Measurements from ENCODE around the gene S100A3.

DNA sequence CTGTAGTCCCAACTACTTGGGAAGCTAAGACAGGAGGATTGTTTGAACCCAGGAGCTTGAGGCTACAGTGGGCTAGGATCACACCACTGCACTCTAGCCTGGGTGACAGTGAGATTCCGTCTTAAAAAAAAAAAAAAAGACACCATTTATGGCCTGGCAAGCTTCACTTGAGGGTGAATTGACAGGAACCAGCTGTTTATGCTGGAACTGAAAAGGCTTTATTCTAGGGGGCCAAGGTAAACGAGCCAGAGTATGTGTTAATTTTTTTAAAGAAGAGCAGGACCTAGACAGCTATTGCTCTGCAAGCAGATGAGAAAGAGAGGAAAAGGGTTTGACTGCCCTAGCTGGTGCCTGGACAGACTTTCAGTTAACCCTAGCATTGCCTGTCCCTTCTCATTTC is 50.3 kb downstream of the S100A3 start:
- TF ChIP-seq, protein P1, sequence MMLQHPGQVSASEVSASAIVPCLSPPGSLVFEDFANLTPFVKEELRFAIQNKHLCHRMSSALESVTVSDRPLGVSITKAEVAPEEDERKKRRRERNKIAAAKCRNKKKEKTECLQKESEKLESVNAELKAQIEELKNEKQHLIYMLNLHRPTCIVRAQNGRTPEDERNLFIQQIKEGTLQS (IDR thresholded peaks at IDR 0.05): no peak
- TF ChIP-seq, protein P2, sequence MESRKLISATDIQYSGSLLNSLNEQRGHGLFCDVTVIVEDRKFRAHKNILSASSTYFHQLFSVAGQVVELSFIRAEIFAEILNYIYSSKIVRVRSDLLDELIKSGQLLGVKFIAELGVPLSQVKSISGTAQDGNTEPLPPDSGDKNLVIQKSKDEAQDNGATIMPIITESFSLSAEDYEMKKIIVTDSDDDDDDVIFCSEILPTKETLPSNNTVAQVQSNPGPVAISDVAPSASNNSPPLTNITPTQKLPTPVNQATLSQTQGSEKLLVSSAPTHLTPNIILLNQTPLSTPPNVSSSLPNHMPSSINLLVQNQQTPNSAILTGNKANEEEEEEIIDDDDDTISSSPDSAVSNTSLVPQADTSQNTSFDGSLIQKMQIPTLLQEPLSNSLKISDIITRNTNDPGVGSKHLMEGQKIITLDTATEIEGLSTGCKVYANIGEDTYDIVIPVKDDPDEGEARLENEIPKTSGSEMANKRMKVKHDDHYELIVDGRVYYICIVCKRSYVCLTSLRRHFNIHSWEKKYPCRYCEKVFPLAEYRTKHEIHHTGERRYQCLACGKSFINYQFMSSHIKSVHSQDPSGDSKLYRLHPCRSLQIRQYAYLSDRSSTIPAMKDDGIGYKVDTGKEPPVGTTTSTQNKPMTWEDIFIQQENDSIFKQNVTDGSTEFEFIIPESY (IDR thresholded peaks at IDR 0.05): no peak
- TF ChIP-seq, protein P3, sequence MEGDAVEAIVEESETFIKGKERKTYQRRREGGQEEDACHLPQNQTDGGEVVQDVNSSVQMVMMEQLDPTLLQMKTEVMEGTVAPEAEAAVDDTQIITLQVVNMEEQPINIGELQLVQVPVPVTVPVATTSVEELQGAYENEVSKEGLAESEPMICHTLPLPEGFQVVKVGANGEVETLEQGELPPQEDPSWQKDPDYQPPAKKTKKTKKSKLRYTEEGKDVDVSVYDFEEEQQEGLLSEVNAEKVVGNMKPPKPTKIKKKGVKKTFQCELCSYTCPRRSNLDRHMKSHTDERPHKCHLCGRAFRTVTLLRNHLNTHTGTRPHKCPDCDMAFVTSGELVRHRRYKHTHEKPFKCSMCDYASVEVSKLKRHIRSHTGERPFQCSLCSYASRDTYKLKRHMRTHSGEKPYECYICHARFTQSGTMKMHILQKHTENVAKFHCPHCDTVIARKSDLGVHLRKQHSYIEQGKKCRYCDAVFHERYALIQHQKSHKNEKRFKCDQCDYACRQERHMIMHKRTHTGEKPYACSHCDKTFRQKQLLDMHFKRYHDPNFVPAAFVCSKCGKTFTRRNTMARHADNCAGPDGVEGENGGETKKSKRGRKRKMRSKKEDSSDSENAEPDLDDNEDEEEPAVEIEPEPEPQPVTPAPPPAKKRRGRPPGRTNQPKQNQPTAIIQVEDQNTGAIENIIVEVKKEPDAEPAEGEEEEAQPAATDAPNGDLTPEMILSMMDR (IDR thresholded peaks at IDR 0.05; ENCODE audit: low read depth, low read length, missing input control): no peak
- TF ChIP-seq, protein P4, sequence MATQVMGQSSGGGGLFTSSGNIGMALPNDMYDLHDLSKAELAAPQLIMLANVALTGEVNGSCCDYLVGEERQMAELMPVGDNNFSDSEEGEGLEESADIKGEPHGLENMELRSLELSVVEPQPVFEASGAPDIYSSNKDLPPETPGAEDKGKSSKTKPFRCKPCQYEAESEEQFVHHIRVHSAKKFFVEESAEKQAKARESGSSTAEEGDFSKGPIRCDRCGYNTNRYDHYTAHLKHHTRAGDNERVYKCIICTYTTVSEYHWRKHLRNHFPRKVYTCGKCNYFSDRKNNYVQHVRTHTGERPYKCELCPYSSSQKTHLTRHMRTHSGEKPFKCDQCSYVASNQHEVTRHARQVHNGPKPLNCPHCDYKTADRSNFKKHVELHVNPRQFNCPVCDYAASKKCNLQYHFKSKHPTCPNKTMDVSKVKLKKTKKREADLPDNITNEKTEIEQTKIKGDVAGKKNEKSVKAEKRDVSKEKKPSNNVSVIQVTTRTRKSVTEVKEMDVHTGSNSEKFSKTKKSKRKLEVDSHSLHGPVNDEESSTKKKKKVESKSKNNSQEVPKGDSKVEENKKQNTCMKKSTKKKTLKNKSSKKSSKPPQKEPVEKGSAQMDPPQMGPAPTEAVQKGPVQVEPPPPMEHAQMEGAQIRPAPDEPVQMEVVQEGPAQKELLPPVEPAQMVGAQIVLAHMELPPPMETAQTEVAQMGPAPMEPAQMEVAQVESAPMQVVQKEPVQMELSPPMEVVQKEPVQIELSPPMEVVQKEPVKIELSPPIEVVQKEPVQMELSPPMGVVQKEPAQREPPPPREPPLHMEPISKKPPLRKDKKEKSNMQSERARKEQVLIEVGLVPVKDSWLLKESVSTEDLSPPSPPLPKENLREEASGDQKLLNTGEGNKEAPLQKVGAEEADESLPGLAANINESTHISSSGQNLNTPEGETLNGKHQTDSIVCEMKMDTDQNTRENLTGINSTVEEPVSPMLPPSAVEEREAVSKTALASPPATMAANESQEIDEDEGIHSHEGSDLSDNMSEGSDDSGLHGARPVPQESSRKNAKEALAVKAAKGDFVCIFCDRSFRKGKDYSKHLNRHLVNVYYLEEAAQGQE (IDR thresholded peaks at IDR 0.05): no peak
- TF ChIP-seq JUND (IDR thresholded peaks at IDR 0.05) (no peak), EGR1 (IDR thresholded peaks at IDR 0.05; ENCODE audit: low read depth in 2 of 2) (no peak), TAF1 (conservative IDR thresholded peaks at IDR 0.05) (no peak), YY1 (IDR thresholded peaks at IDR 0.05) (no peak), GABPA (IDR thresholded peaks at IDR 0.05 in 1 of 2, conservative IDR thresholded peaks at IDR 0.05 in 1 of 2) (no peak), NR2F2 (IDR thresholded peaks at IDR 0.05) (no peak)
- TF ChIP-seq, protein P5, sequence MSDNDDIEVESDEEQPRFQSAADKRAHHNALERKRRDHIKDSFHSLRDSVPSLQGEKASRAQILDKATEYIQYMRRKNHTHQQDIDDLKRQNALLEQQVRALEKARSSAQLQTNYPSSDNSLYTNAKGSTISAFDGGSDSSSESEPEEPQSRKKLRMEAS (IDR thresholded peaks at IDR 0.05): no peak
